Epithelial cell of proximal tubule (primary cell): ENCODE measurements around the gene HEXIM1. TPM values are rescaled to one million over a fixed set of nuclear protein-coding genes. Genes with fewer than 3 reads are reported as not detected.
"Not testable (repeated sequence)": the region's sequence is repeated elsewhere in the genome, so short reads cannot be mapped to it uniquely, and the experiment has no call there.

Experiments
- DNase-seq: peaks from one replicate; pipeline ENCODE4 v3.0.0-alpha.2; 2011; ENCODE audit warnings: low read depth
- H3K4me3 ChIP-seq: 2 replicates; pipeline ENCODE4 v1.5.1; 2011; ENCODE audit warnings: low read depth, mild to moderate bottlenecking, low read length
- total RNA-seq: library from RNA; depleted of rRNA; stranded (reverse); fragments of >200 nt; gene quantifications from 2 replicates; pipeline ENCODE4 v1.2.3, GENCODE V29; 2015
- TF ChIP-seq, protein P1 (sequence below): conservative IDR thresholded peaks from 2 replicates; pipeline ENCODE4 v1.5.1; 2012; ENCODE audit warnings: low read depth, mild to moderate bottlenecking, low read length

HEXIM1 gene
- total RNA-seq, 1 donor from 2014 or later = 11.0 TPM

- no peak for DNase-seq
- TF ChIP-seq, protein P1, sequence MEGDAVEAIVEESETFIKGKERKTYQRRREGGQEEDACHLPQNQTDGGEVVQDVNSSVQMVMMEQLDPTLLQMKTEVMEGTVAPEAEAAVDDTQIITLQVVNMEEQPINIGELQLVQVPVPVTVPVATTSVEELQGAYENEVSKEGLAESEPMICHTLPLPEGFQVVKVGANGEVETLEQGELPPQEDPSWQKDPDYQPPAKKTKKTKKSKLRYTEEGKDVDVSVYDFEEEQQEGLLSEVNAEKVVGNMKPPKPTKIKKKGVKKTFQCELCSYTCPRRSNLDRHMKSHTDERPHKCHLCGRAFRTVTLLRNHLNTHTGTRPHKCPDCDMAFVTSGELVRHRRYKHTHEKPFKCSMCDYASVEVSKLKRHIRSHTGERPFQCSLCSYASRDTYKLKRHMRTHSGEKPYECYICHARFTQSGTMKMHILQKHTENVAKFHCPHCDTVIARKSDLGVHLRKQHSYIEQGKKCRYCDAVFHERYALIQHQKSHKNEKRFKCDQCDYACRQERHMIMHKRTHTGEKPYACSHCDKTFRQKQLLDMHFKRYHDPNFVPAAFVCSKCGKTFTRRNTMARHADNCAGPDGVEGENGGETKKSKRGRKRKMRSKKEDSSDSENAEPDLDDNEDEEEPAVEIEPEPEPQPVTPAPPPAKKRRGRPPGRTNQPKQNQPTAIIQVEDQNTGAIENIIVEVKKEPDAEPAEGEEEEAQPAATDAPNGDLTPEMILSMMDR = no peak
- H3K4me3 ChIP-seq = no peak overlapping the region
Measured at GRCh38 chr17:45123930-45124796, 24.1 kb upstream of the HEXIM1 start.

GRCh38 chr17:45124797-45125122, 23.5 kb upstream of the HEXIM1 start:
- not testable (repeated sequence) for DNase-seq, H3K4me3 ChIP-seq

- DNase-seq = no peak
- no peak overlapping the region for H3K4me3 ChIP-seq
- TF ChIP-seq, protein P1 = no peak
Measured at GRCh38 chr17:45125509-45125908, 22.8 kb upstream of the HEXIM1 start.

- no peak for DNase-seq
- no peak overlapping the region for H3K4me3 ChIP-seq
- TF ChIP-seq, protein P1 = no peak
Measured at GRCh38 chr17:45127207-45127547, 21.1 kb upstream of the HEXIM1 start.

DNA sequence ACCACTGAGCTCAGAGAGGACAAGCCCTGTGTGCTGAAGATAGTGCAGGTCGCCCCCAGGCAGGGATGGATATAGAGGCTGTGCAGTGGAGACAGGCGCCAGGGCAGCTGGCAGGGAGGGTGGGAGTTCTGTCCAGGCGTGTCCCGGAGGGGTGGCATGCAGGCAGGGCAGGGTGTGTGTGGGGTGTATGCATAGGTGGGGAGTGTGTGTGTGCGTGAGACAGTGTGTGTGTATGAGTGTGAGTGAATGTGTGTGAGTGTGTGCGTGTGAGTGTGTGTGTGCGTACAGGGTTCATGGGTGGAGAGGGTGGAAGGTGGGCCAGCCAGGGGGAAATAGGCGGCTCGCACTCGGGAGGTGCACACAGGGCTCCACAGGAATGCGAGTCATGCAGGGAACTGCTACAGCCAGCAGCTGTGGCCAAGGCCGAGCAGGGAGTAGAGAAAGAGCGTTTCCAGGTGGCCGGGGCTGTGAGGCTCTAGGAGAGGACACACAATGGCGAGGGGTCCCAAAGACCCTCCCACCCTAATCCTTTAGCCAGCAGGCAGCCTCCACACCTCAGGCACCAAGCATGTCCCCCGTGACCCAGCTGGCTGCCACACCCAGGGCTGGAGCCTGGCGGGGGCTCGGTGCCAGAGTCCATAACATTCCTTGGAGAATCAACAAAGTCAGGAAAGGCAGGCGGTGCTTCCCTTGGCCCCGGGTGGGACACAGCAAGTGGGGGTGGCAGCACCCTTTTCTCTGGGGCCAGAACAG, 20.6 kb upstream of the HEXIM1 start:
- no peak for DNase-seq
- no peak overlapping the region for H3K4me3 ChIP-seq
- TF ChIP-seq, protein P1 = no peak

DNA sequence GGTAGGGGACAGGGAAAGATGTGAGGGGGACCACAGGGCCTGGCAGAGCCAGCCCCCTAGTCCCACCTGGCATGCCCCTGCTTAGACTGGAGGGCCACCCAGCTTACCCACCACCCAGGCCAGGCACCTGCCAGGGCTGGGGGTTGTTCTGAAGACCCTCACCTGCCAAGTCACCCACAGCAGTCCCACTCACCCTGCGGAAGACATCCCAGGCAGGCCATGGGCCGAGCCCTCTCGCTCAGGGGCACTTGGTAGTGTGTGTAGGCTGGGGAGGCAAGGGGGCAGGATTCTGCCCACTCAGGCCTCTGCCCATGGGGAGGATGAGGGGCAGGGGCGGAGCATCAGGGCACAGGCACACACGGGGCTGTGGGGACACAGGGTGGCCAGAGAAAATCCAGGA, 19.9 kb upstream of the HEXIM1 start:
- TF ChIP-seq, protein P1 = no peak
- no peak for DNase-seq
- H3K4me3 ChIP-seq = no peak overlapping the region

- TF ChIP-seq, protein P1 = no peak
- no peak for DNase-seq
- H3K4me3 ChIP-seq = no peak overlapping the region
Measured at GRCh38 chr17:45128989-45129388, 19.3 kb upstream of the HEXIM1 start.
